Thyroid gland (tissue), 4 donors: ENCODE measurements around the gene COL23A1. TPM values are rescaled to one million over a fixed set of nuclear protein-coding genes. Genes with fewer than 3 reads are reported as not detected.

Experiments
- DNase-seq, 2 donors: peaks; one replicate each; pipeline ENCODE4 v3.0.0-alpha.2; 2019
- H3K27ac ChIP-seq, 3 donors: fragments of 200-600 bp; sonication (generic); 1 replicate in 2 of 3; 2 replicates in 1 of 3; pipeline ENCODE4 v1.5.1; 2016 to 2019; ENCODE audit warnings: mild to moderate bottlenecking in 1 of 3, moderate library complexity in 1 of 3
- H3K27me3 ChIP-seq: fragments of 200-600 bp; sonication (generic); one replicate; pipeline ENCODE4 v1.5.1; 2019
- H3K36me3 ChIP-seq, 2 donors: fragments of 200-600 bp; sonication (generic); one replicate each; pipeline ENCODE4 v1.5.1; 2016 to 2019
- H3K4me1 ChIP-seq, 2 donors: fragments of 200-600 bp; sonication (generic); one replicate each; pipeline ENCODE4 v1.5.1; 2017 to 2019
- H3K4me3 ChIP-seq, 3 donors: fragments of 200-600 bp; sonication (generic); replicated peaks in 1 of 3; 1 replicate in 2 of 3; 2 replicates in 1 of 3; pipeline ENCODE4 v1.5.1; 2016; ENCODE audit warnings: mild to moderate bottlenecking in 1 of 3
- H3K9me3 ChIP-seq: fragments of 200-600 bp; sonication (generic); one replicate; pipeline ENCODE4 v1.5.1; 2017
- CTCF ChIP-seq, 6 experiments: fragments of 200-600 bp in 3 of 6; fragments of 450-650 bp in 3 of 6; sonication (generic) in 3 of 6; IDR thresholded peaks; one replicate each; pipeline ENCODE4 v1.5.1; 2016 to 2019; ENCODE audit warnings: antibody characterized with exemption in 6 of 6, mild to moderate bottlenecking in 2 of 6, inconsistent platforms in 1 of 6, moderate library complexity in 1 of 6
- POLR2A ChIP-seq, 2 donors: fragments of 450-650 bp; IDR thresholded peaks; one replicate each; pipeline ENCODE4 v1.6.1; 2017; ENCODE audit warnings: antibody characterized with exemption in 2 of 2, mild to moderate bottlenecking in 2 of 2, moderate library complexity in 1 of 2
- WGBS, 2 donors: methylation state at CpG; one replicate each; pipeline ENCODE4 v1.1.5; 2017; 5-methylcytosine and 5-hydroxymethylcytosine counted together
- intact Hi-C: fragments of 100-400 bp; cut with DNase I; formaldehyde crosslinking; loops from one replicate; pipeline ENCODE4 v1.15.1; 2023
- total RNA-seq, 4 donors: library from RNA; depleted of rRNA; stranded (reverse); fragments of >200 nt; gene quantifications; one replicate each; pipeline ENCODE4 v1.2.3, GENCODE V29; 2016

COL23A1 gene
- total RNA-seq, 4 donors from 2014 or later = 76.6 to 108 (median 95.7) TPM

GRCh38 chr5:178403956-178404600, 186.1 kb downstream of the COL23A1 start:
- 78 to 87% methylated on average over 8 to 10 of the region's 10 CpGs for WGBS, 2 donors
- intact Hi-C loops = no loop called here
- Histone ChIP-seq H3K4me1 (peaks cover 20 to 37% of the 10 kb centered on the region in 2 donors), H3K27ac (peak overlapping the region; percentile 51 to 76 (median 64)), H3K36me3 (no peaks in the 10 kb centered on the region), H3K27me3 (no peaks in the 10 kb centered on the region), H3K9me3 (no peaks in the 10 kb centered on the region), H3K4me3 (no peak overlapping the region)
- TF ChIP-seq POLR2A (IDR thresholded peaks at IDR 0.05) (no peak), CTCF (IDR thresholded peaks at IDR 0.05) (no peak)
- DNase-seq = peak; percentile 84 to 86

GRCh38 chr5:178403351-178403750, 186.8 kb downstream of the COL23A1 start:
- H3K4me3 ChIP-seq = no peak overlapping the region
- H3K36me3 ChIP-seq = no peaks in the 10 kb centered on the region
- 68 to 82% methylated on average over 8 of the region's 8 CpGs for WGBS, 2 donors
- H3K4me1 ChIP-seq = peaks cover 26 to 41% of the 10 kb centered on the region in 2 donors
- H3K27me3 ChIP-seq = no peaks in the 10 kb centered on the region
- intact Hi-C loops = no loop called here
- H3K9me3 ChIP-seq = no peaks in the 10 kb centered on the region
- no peak for TF ChIP-seq POLR2A (IDR thresholded peaks at IDR 0.05)
- no peak for TF ChIP-seq CTCF (IDR thresholded peaks at IDR 0.05)
- peak overlapping the region; percentile 27 to 47 (median 44) for H3K27ac ChIP-seq
- DNase-seq = no peak

GRCh38 chr5:178399701-178400095, 190.5 kb downstream of the COL23A1 start:
- peak in 1 of 2 donors; percentile 1 for DNase-seq
- 73 to 79% methylated on average over 12 of the region's 12 CpGs for WGBS, 2 donors

GRCh38 chr5:178398901-178399700, 191.1 kb downstream of the COL23A1 start:
- H3K4me1 ChIP-seq = peaks cover 18 to 31% of the 10 kb centered on the region in 2 donors
- DNase-seq = peak; percentile 61 to 64
- intact Hi-C loops = no loop called here
- no peak for TF ChIP-seq CTCF (IDR thresholded peaks at IDR 0.05)
- no peak for TF ChIP-seq POLR2A (IDR thresholded peaks at IDR 0.05)
- no peaks in the 10 kb centered on the region for H3K9me3 ChIP-seq
- H3K4me3 ChIP-seq = no peak overlapping the region
- H3K36me3 ChIP-seq = no peaks in the 10 kb centered on the region
- WGBS, 2 donors = 50 to 61% methylated on average over 12 to 14 of the region's 15 CpGs
- H3K27ac ChIP-seq = peak overlapping the region; percentile 22 to 75 (median 69)
- H3K27me3 ChIP-seq = no peaks in the 10 kb centered on the region

More at GRCh38 chr5:178399701-178400095, 190.5 kb downstream of the COL23A1 start:
- TF ChIP-seq POLR2A (IDR thresholded peaks at IDR 0.05) = no peak
- TF ChIP-seq CTCF (IDR thresholded peaks at IDR 0.05) = no peak
- Histone ChIP-seq H3K27ac (peak overlapping the region in 2 of 3 donors; percentile 69 to 75), H3K4me3 (no peak overlapping the region), H3K9me3 (no peaks in the 10 kb centered on the region), H3K27me3 (no peaks in the 10 kb centered on the region), H3K36me3 (no peaks in the 10 kb centered on the region), H3K4me1 (peaks cover 22 to 34% of the 10 kb centered on the region in 2 donors)
- intact Hi-C loops = no loop called here
